Measurements from ENCODE around the gene KDELR3.

- TF ChIP-seq POLR2AphosphoS5 (IDR thresholded peaks at IDR 0.05; ENCODE audit: low read depth, low read length) (no peak), POLR2A (IDR thresholded peaks at IDR 0.05; ENCODE audit: borderline replicate concordance, extremely low read depth, insufficient read depth, insufficient read length) (no peak), TCF7L2 (IDR thresholded peaks at IDR 0.05; ENCODE audit: borderline replicate concordance, extremely low read depth, insufficient read depth, insufficient read length) (no peak)
These were observed 21.8 kb upstream of the KDELR3 start for GRCh38 chr22:38446018-38446601.

Data from HCT116 (cell line).